Fibroblast of skin of back (primary cell): ENCODE data around the gene DBP.

Experiments
- DNase-seq: peaks from one replicate; pipeline ENCODE4 v3.0.0-alpha.2; 2013

The DBP gene

GRCh38 chr19:48609571-48610108, 27.5 kb downstream of the DBP start:
- DNase-seq, result no peak

GRCh38 chr19:48608798-48609263, 28.3 kb downstream of the DBP start:
- DNase-seq, result peak; percentile 49

- no peak for DNase-seq
These were observed 29.8 kb downstream of the DBP start for GRCh38 chr19:48607359-48607755.

GRCh38 chr19:48606463-48607358, 30.5 kb downstream of the DBP start, which contains the start of gene SPACA4:
Gene SPACA4, plus strand, starts transcription at chr19:48606742. Its CDS starts 237 bp downstream, at chr19:48606979.
- DNase-seq, result no peak

GRCh38 chr19:48603850-48604249, 33.3 kb downstream of the DBP start:
- DNase-seq, result no peak

GRCh38 chr19:48603449-48603848, 33.7 kb downstream of the DBP start:
- no peak for DNase-seq

- no peak for DNase-seq
These were observed 34.2 kb downstream of the DBP start for GRCh38 chr19:48603001-48603400.

- no peak for DNase-seq
These were observed 36.3 kb downstream of the DBP start for GRCh38 chr19:48600679-48601417.

GRCh38 chr19:48598996-48599700, 38.0 kb downstream of the DBP start:
- DNase-seq, result no peak

- no peak for DNase-seq
These were observed 40.3 kb downstream of the DBP start for GRCh38 chr19:48596679-48597465.

- DNase-seq, result no peak
These were observed 40.9 kb downstream of the DBP start for GRCh38 chr19:48596237-48596636.

GRCh38 chr19:48595833-48596232, 41.3 kb downstream of the DBP start:
- DNase-seq, result no peak

- DNase-seq, result no peak
These were observed 42.0 kb downstream of the DBP start for GRCh38 chr19:48595171-48595570.

GRCh38 chr19:48591021-48591420, 46.2 kb downstream of the DBP start:
- DNase-seq, result no peak

GRCh38 chr19:48588670-48589401, 48.3 kb downstream of the DBP start:
- peak; percentile 79 for DNase-seq

GRCh38 chr19:48587387-48587786, 49.8 kb downstream of the DBP start:
- no peak for DNase-seq

GRCh38 chr19:48582168-48582567, 55.0 kb downstream of the DBP start:
- no peak for DNase-seq
